Bronchial epithelial cell (primary cell): ENCODE results near the gene SYMPK. TPM values are rescaled to one million over a fixed set of nuclear protein-coding genes. Genes with fewer than 3 reads are reported as not detected.
A peak's percentile ranks its signal among the peaks of the same experiment; 100 is the strongest.

Experiments
- DNase-seq: peaks from one replicate; pipeline ENCODE4 v3.0.0-alpha.2; 2010; ENCODE audit warnings: low read depth
- FAIRE-seq: peaks from 2 replicates; lab custom pipeline; 2011; peaks lifted over from hg19 to GRCh38; lab: Jason Lieb, UNC
- H3K27me3 ChIP-seq: 2 replicates; pipeline ENCODE4 v1.5.1; 2011; ENCODE audit warnings: low read length; ENCODE audit not compliant: control insufficient read depth, insufficient read depth
- H3K36me3 ChIP-seq: 2 replicates; pipeline ENCODE4 v1.5.1; 2011; ENCODE audit warnings: low read length; ENCODE audit not compliant: control insufficient read depth, insufficient read depth
- H3K4me3 ChIP-seq: 2 replicates; pipeline ENCODE4 v1.5.1; 2011; ENCODE audit warnings: mild to moderate bottlenecking, low read depth, low read length, control low read depth
- total RNA-seq: library from RNA; depleted of rRNA; stranded (reverse); fragments of >200 nt; gene quantifications from 2 replicates; pipeline ENCODE4 v1.2.1, GENCODE V29; 2014
- TF ChIP-seq, protein P1 (sequence below): IDR thresholded peaks from 2 replicates; pipeline ENCODE4 v1.5.1; 2011; ENCODE audit warnings: mild to moderate bottlenecking, moderate library complexity, low read length, control low read depth, inconsistent platforms; ENCODE audit not compliant: insufficient read depth, severe bottlenecking

The SYMPK gene
- total RNA-seq, 1 donor from 2014 or later: 27.9 TPM

DNA sequence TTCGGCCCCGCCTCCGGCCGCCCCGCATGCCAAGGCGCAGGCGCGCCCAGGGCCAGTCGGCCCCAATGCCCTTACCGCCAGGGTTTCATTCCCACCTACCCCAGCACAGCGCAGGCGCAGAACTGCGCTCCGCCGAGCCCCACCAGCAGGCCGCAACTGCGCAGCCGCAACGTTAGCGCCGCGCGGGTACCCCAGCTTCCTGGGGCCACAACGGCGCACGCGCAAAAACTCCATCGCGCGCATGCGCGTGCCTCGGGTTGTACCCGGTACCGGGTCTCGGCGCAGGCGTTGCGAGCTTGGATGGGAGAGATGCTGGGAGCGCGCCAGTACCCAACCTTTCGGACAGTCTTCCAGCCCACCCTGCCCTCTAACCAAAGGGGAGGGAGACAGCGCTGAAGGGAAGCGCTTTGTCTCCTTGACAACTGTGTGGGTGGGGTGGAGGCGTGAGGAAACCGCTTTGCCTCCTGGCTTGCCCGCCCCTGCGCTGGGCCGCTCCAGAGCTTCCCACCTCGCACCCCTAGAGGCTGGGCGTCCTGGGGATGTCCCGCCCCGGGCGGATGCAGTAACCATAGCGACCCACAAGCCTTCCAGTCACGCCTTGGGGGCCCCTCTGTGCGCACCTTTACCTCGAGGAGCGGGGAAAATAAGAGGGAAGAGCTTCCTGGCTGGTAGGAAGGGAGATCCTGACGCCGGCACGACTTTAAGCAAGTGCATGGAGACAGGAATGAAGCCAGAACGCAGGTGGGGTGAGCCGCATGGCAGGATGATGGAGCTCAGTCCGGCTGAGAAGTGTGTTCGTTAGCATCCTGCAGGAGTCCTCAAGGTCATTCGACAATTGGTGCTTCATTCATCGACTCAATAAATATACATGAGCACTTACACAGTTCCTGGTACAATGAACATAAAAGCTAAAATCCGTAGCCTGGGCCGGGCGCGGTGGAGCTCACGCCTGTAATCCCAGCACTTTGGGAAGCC, 40.0 kb upstream of the SYMPK start:
- TF ChIP-seq, protein P1, sequence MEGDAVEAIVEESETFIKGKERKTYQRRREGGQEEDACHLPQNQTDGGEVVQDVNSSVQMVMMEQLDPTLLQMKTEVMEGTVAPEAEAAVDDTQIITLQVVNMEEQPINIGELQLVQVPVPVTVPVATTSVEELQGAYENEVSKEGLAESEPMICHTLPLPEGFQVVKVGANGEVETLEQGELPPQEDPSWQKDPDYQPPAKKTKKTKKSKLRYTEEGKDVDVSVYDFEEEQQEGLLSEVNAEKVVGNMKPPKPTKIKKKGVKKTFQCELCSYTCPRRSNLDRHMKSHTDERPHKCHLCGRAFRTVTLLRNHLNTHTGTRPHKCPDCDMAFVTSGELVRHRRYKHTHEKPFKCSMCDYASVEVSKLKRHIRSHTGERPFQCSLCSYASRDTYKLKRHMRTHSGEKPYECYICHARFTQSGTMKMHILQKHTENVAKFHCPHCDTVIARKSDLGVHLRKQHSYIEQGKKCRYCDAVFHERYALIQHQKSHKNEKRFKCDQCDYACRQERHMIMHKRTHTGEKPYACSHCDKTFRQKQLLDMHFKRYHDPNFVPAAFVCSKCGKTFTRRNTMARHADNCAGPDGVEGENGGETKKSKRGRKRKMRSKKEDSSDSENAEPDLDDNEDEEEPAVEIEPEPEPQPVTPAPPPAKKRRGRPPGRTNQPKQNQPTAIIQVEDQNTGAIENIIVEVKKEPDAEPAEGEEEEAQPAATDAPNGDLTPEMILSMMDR: no peak
- no peak for FAIRE-seq
- H3K4me3 ChIP-seq: peak overlapping the region; percentile 74
- no peaks in the 10 kb centered on the region for H3K27me3 ChIP-seq
- no peaks in the 10 kb centered on the region for H3K36me3 ChIP-seq
- peak; percentile 93 for DNase-seq

DNA sequence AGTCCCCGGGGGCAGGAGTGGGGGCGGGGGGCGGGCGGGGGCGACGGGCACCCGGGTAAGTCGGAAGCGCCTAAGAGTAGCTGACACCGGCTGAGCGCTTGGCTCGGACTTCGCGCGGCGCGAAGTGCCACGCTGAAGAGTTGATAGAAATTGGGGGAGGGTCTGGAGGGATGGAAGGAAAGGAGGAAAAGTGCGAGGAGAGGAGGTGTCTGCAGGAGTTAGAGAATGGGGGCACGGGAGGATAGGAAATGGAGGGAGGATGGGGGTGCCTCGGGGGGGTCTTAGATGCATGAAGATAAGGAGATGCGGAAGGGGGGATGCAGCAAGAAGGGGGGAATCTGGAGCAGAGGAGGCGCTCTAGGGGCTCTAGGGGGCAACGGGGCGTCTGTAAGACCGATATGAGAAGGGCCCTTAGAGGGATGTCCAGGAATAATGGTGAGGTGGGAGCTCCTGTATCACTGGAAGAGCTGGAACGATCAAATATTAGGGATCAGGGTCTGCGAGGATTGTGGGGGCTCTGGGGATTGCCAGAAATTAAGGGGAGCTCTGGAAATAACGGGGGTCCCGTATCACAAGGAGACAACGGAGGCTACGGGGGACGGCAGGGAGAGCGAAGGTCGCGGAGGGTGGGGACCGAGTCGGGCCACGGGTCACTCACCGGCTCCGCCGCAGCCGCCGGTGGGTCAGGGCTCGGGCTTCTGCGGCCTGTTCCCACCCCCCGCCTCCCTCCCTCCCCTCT, 39.1 kb upstream of the SYMPK start, which contains the start of gene MYPOP:
Gene MYPOP (minus strand): TSS at position 702 of the 739 bp plus-strand sequence. CDS start 840 bp downstream, outside the sequence.
- Histone ChIP-seq H3K36me3 (no peaks in the 10 kb centered on the region), H3K4me3 (peak within 1 kb of the TSS; percentile 74), H3K27me3 (no peaks in the 10 kb centered on the region)
- FAIRE-seq (no peak), DNase-seq (no peak)
- TF ChIP-seq, protein P1: no peak

DNA sequence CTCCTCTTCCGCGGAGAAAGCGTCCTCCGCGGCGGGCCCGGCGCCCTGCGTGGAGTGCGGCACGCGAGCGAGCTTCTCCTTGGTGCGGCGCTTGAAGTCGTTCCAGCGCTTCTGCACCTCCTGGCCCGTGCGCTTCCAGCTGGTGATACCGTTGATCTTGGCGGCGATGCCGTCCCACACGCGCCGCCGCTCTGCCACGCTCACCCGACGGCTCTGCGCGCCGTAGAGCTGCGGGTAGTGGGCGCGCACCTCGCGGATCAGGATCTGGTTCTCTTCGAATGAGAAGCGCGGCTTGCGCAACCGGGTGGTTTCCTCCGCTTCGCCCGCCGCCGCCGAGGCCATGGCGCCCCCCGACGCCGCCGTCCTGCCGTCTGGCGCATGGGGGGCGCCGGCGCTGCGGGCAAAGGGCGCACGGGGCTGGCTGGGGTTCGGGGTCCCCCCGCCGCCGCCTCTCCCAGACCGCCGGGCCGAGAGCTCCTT, 38.5 kb upstream of the SYMPK start:
- TF ChIP-seq, protein P1: no peak
- DNase-seq: no peak
- Histone ChIP-seq H3K36me3 (no peaks in the 10 kb centered on the region), H3K27me3 (no peaks in the 10 kb centered on the region), H3K4me3 (peak overlapping the region; percentile 74)
- FAIRE-seq: no peak

DNA sequence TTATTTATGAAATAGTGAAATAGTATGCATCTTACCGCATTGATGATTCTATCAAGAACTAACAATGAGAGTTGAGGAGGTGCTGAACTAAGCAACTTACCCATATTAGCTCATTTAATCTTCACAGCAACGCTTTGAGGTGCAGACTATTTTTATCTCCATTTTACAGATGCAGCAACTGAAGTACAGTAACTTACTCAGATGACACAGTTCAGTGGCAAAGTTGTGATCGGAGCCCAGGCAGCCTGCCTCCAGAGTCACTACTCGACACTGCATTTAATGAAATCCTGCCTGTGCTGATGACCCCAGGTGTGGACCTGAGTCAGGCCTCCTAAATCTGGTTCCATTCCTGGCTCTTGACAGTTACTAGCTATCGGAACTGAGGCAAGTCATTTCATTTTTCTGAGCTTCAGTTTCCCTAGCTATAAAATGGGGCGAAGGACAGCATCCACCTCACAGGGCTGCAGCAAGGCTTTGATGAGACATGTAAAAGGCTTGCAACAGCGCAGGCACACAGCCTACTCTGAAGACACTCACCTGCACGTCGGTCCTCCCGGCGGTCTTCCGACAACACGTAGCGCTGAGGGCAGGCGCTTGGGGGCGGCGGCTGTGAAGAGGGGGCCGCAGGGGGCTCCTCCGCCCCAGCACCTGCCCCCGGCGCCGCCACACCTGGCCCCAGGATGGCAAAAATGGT, 37.9 kb upstream of the SYMPK start:
- DNase-seq (no peak), FAIRE-seq (no peak)
- H3K4me3 ChIP-seq: peak overlapping the region; percentile 74
- TF ChIP-seq, protein P1: no peak
- H3K36me3 ChIP-seq: no peaks in the 10 kb centered on the region
- no peaks in the 10 kb centered on the region for H3K27me3 ChIP-seq

DNA sequence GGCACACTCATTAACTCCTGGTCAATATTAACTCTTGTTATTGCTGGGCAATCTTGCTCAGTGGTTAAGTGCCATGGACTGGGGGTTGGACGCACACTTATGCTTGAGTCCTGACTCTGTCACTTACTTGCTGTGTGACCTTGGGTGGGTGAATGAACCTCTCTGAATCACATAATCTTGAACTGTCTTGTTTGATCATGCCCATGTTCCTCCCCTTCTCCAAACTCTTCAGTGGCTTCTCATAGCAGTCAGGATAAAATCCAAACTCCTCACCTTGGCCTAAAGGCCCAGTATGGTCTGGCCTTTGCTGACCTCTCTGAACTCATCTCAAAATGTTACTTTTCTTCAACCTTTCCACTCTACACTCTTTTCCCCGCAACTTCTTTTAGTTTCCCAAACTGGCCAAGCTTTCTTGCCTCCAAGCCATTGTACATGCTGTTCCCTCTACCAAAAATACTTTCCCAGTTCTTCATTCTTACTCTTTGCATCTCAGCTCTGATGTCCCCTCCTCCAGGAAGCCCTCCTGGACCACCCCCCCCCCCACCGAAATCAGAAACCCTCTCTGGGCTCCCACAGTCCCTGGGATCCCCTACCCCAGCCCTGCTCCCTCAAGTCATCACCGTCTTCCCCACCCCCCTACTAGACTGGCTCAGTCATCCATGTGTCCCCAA, 37.1 kb upstream of the SYMPK start:
- FAIRE-seq: peak; percentile 87
- no peak overlapping the region for H3K4me3 ChIP-seq
- H3K27me3 ChIP-seq: no peaks in the 10 kb centered on the region
- H3K36me3 ChIP-seq: peaks cover 2% of the 10 kb centered on the region
- DNase-seq: no peak
- TF ChIP-seq, protein P1: no peak
